Parietal lobe (tissue), 1 donor: ENCODE data around the gene RTL10. TPM values are rescaled to one million over a fixed set of nuclear protein-coding genes. Genes with fewer than 3 reads are reported as not detected.

Experiments used
- total RNA-seq: library from RNA; depleted of rRNA; stranded (reverse); fragments of >200 nt; gene quantifications from one replicate; pipeline ENCODE4 v1.2.3, GENCODE V29; 2014

The RTL10 gene, protein sequence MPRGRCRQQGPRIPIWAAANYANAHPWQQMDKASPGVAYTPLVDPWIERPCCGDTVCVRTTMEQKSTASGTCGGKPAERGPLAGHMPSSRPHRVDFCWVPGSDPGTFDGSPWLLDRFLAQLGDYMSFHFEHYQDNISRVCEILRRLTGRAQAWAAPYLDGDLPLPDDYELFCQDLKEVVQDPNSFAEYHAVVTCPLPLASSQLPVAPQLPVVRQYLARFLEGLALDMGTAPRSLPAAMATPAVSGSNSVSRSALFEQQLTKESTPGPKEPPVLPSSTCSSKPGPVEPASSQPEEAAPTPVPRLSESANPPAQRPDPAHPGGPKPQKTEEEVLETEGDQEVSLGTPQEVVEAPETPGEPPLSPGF
- total RNA-seq, result 20.7 TPM

GRCh38 chr22:19854778-19855503 lies at the start of gene RTL10, which contains the start of gene GNB1L:
Gene RTL10 (minus strand): TSS chr22:19854874. CDS start chr22:19852261, 2,613 bp downstream.
Gene GNB1L (minus strand): TSS chr22:19854874. CDS start chr22:19821355, 33,519 bp downstream.

Other genes starting within 250 kb of the RTL10 start
- 246 TPM for gene SEPTIN5, start 140.4 kb downstream of the RTL10 start, total RNA-seq
- gene GP1BB, start 131.3 kb downstream of the RTL10 start, total RNA-seq, result 23.5 TPM
- gene TBX1, start 94.1 kb downstream of the RTL10 start, total RNA-seq, result not detected
- 7.8 TPM for gene GNB1L, start within 50 bp of the RTL10 start, total RNA-seq
- 36.9 TPM for gene COMT, start 86.9 kb upstream of the RTL10 start, total RNA-seq
- 16.3 TPM for gene TXNRD2, start 86.9 kb upstream of the RTL10 start, total RNA-seq
- 105 TPM for gene ARVCF, start 161.9 kb upstream of the RTL10 start, total RNA-seq
- gene TANGO2, start 166.2 kb upstream of the RTL10 start, total RNA-seq, result 18.8 TPM
- gene DGCR8, start 225.4 kb upstream of the RTL10 start, total RNA-seq, result 75.1 TPM